MCF 10A (cell line): Measurements from ENCODE around the gene TSPYL4. TPM values are rescaled to one million over a fixed set of nuclear protein-coding genes. Genes with fewer than 3 reads are reported as not detected.

ENCODE experiments used
- BruUV-seq: library from RNA; stranded (reverse); fragments of 400-500 nt; replicated peaks from 2 replicates; lab custom pipeline; 2021; lab: Mats Ljungman, UMichigan
- CTCF ChIA-PET: fragments of 300-600 bp; sonication (Branson Sonifier 250); formaldehyde crosslinking; extraction: SDS; loops from one replicate; lab custom pipeline; 2021; ENCODE audit warnings: antibody characterized with exemption, inconsistent platforms; lab: Yijun Ruan, JAX
- POLR2A ChIA-PET: fragments of 300-600, 350-650 bp; sonication (Branson Sonifier 250); formaldehyde crosslinking; extraction: SDS; loops from one replicate; lab custom pipeline; 2020; ENCODE audit warnings: antibody characterized with exemption, inconsistent platforms; lab: Yijun Ruan, JAX
- DNase-seq: peaks from one replicate; pipeline ENCODE4 v3.0.0-alpha.2; 2018; ENCODE audit not compliant: unreplicated experiment
- H3K27ac Mint-ChIP-seq: one replicate; pipeline ENCODE4 v1.8.0; 2022; ENCODE audit warnings: mild to moderate bottlenecking, low read depth, mixed read lengths; ENCODE audit not compliant: unreplicated experiment
- H3K27me3 Mint-ChIP-seq: one replicate; pipeline ENCODE4 v1.8.0; 2022; ENCODE audit warnings: mixed read lengths; ENCODE audit not compliant: insufficient read depth, unreplicated experiment
- H3K36me3 Mint-ChIP-seq: one replicate; pipeline ENCODE4 v1.8.0; 2022; ENCODE audit warnings: mild to moderate bottlenecking, moderate library complexity, mixed read lengths; ENCODE audit not compliant: insufficient read depth, unreplicated experiment
- H3K4me1 Mint-ChIP-seq: one replicate; pipeline ENCODE4 v1.8.0; 2022; ENCODE audit warnings: mixed read lengths; ENCODE audit not compliant: insufficient read depth, unreplicated experiment
- H3K4me3 Mint-ChIP-seq: one replicate; pipeline ENCODE4 v1.8.0; 2022; ENCODE audit warnings: mild to moderate bottlenecking, moderate library complexity, mixed read lengths; ENCODE audit not compliant: unreplicated experiment
- H3K9me3 Mint-ChIP-seq: one replicate; pipeline ENCODE4 v1.8.0; 2022; ENCODE audit warnings: mixed read lengths; ENCODE audit not compliant: unreplicated experiment
- CTCF ChIP-seq: fragments of 200-600 bp; IDR thresholded peaks from one replicate; pipeline ENCODE4 v1.8.0; 2022; ENCODE audit warnings: antibody characterized with exemption, mild to moderate bottlenecking; ENCODE audit not compliant: unreplicated experiment
- intact Hi-C: fragments of 100-400 bp; cut with micrococcal nuclease; formaldehyde crosslinking; loops from 2 replicates; pipeline ENCODE4 v1.14.1; 2022
- total RNA-seq: library from RNA; stranded (reverse); gene quantifications from 2 replicates; pipeline ENCODE4 v1.2.3, GENCODE V29; 2022

TSPYL4 gene
- total RNA-seq, 1 experiment from 2014 or later, result 9.1 TPM

- H3K27ac Mint-ChIP-seq, result no peak overlapping the region
- H3K27me3 Mint-ChIP-seq, result no peaks in the 10 kb centered on the region
- no peak overlapping the region for H3K4me3 Mint-ChIP-seq
- DNase-seq, result no peak
- no TSS peak for BruUV-seq
- TF ChIP-seq CTCF, result no peak
- CTCF ChIA-PET, result interaction anchor here (1.0 to 1.3 kb wide), 3 partner anchors 21 to 316 kb away, joined by 3 read pairs; partner anchors contain the start of gene CALHM5
- no peaks in the 10 kb centered on the region for H3K9me3 Mint-ChIP-seq
- intact Hi-C loops, result no loop called here
- H3K36me3 Mint-ChIP-seq, result peaks cover 15% of the 10 kb centered on the region
- peaks cover 22% of the 10 kb centered on the region for H3K4me1 Mint-ChIP-seq
- POLR2A ChIA-PET, result interaction anchor here (1.6 kb wide), 1 partner anchor 263 kb away, joined by 3 read pairs; the partner anchor contains the start of gene CALHM5
Measured at GRCh38 chr6:116248577-116248976, 5.3 kb downstream of the TSPYL4 start.

- no peak overlapping the region for H3K4me3 Mint-ChIP-seq
- no peaks in the 10 kb centered on the region for H3K9me3 Mint-ChIP-seq
- DNase-seq, result no peak
- peaks cover 16% of the 10 kb centered on the region for H3K36me3 Mint-ChIP-seq
- H3K27ac Mint-ChIP-seq, result no peak overlapping the region
- H3K27me3 Mint-ChIP-seq, result no peaks in the 10 kb centered on the region
- TF ChIP-seq CTCF, result no peak
- ChIA-PET POLR2A (interaction anchor here (0.6 to 1.3 kb wide), 3 partner anchors 30 to 146 kb away, joined by 3 to 4 read pairs (median 3); partner anchors contain the start of gene NT5DC1), CTCF (interaction anchor here (0.7 to 1.0 kb wide), 3 partner anchors 21 to 318 kb away, joined by 3 read pairs; partner anchors contain the start of gene CALHM5)
- intact Hi-C loops, result no loop called here
- H3K4me1 Mint-ChIP-seq, result peaks cover 22% of the 10 kb centered on the region
- BruUV-seq, result no TSS peak
Measured at GRCh38 chr6:116247285-116247684, 6.6 kb downstream of the TSPYL4 start.

GRCh38 chr6:116246089-116246488 is 7.8 kb downstream of the TSPYL4 start:
- CTCF ChIA-PET, result no interaction called here
- peaks cover 15% of the 10 kb centered on the region for H3K36me3 Mint-ChIP-seq
- BruUV-seq, result no TSS peak
- H3K4me1 Mint-ChIP-seq, result peaks cover 13% of the 10 kb centered on the region
- no peak overlapping the region for H3K27ac Mint-ChIP-seq
- no peak for DNase-seq
- POLR2A ChIA-PET, result interaction anchor here (1.5 kb wide), 1 partner anchor 145 kb away, joined by 3 read pairs; the partner anchor contains the start of gene NT5DC1
- no peaks in the 10 kb centered on the region for H3K27me3 Mint-ChIP-seq
- TF ChIP-seq CTCF, result no peak
- no peak overlapping the region for H3K4me3 Mint-ChIP-seq
- intact Hi-C loops, result no loop called here
- H3K9me3 Mint-ChIP-seq, result no peaks in the 10 kb centered on the region

- Mint-ChIP-seq H3K27ac (no peak overlapping the region), H3K27me3 (no peaks in the 10 kb centered on the region), H3K4me3 (no peak overlapping the region), H3K9me3 (no peaks in the 10 kb centered on the region), H3K36me3 (peaks cover 15% of the 10 kb centered on the region), H3K4me1 (no peaks in the 10 kb centered on the region)
- no peak for DNase-seq
- TF ChIP-seq CTCF, result no peak
- BruUV-seq, result no TSS peak
- intact Hi-C loops, result no loop called here
- ChIA-PET POLR2A (interaction anchor here (1.3 kb wide), 1 partner anchor 10 kb away, joined by 4 read pairs; the partner anchor contains the start of gene TSPYL4), CTCF (no interaction called here)
Measured at GRCh38 chr6:116244284-116244683, 9.6 kb downstream of the TSPYL4 start.
